ENCODE results near the gene ATAD5. TPM values are rescaled to one million over a fixed set of nuclear protein-coding genes. Genes with fewer than 3 reads are reported as not detected.

ATAD5 gene
- total RNA-seq, 1 donor from 2014 or later, result 36.2 TPM

- no peaks in the 10 kb centered on the region for H3K9me3 ChIP-seq (ENCODE audit: low read depth)
- peaks cover 48% of the 10 kb centered on the region for H3F3A ChIP-seq (ENCODE audit: low read depth)
- H2AFZ ChIP-seq (replicated peaks), result no peak overlapping the region
- H3K4me1 Mint-ChIP-seq, result peaks cover 30% of the 10 kb centered on the region
- DNase-seq (ENCODE audit: low spot score), result no peak
- no peak overlapping the region for H3K4me2 ChIP-seq
- H3K4me3 Mint-ChIP-seq, result no peak overlapping the region
- no peaks in the 10 kb centered on the region for H3K9me3 Mint-ChIP-seq
- peaks cover 3% of the 10 kb centered on the region for H4K20me1 ChIP-seq (ENCODE audit: low read depth)
- H3K36me3 Mint-ChIP-seq, result no peaks in the 10 kb centered on the region
- peaks cover 6% of the 10 kb centered on the region for H3K27me3 Mint-ChIP-seq (ENCODE audit: insufficient read depth, low read depth)
- no peak overlapping the region for H3K4me3 ChIP-seq
- H3K27ac Mint-ChIP-seq, result peak overlapping the region; percentile 85
- peaks cover 26% of the 10 kb centered on the region for H3K79me2 ChIP-seq (ENCODE audit: low read depth)
- peaks cover 26% of the 10 kb centered on the region for H3K4me1 ChIP-seq
- no peaks in the 10 kb centered on the region for H3K36me3 ChIP-seq
- no peak overlapping the region for H3K27ac ChIP-seq
- no peak overlapping the region for H3K9ac ChIP-seq
- no peaks in the 10 kb centered on the region for H3K27me3 ChIP-seq
- TF ChIP-seq EZH2phosphoT487 (IDR thresholded peaks at IDR 0.05) (no peak), EZH2 (IDR thresholded peaks at IDR 0.05) (no peak), CTCF (IDR thresholded peaks at IDR 0.05) (no peak)
Observed at GRCh38 chr17:30827082-30827481, 4.7 kb upstream of the ATAD5 start.

- Mint-ChIP-seq H3K36me3 (no peaks in the 10 kb centered on the region), H3K9me3 (no peaks in the 10 kb centered on the region), H3K27ac (peak overlapping the region; percentile 82), H3K4me3 (no peak overlapping the region), H3K27me3 (ENCODE audit: insufficient read depth, low read depth) (peaks cover 4% of the 10 kb centered on the region), H3K4me1 (peaks cover 31% of the 10 kb centered on the region)
- Histone ChIP-seq H3K27me3 (no peaks in the 10 kb centered on the region), H3K36me3 (no peaks in the 10 kb centered on the region), H3K9ac (no peak overlapping the region), H3K27ac (no peak overlapping the region), H3K4me2 (no peak overlapping the region), H3K9me3 (ENCODE audit: low read depth) (no peaks in the 10 kb centered on the region), H2AFZ (replicated peaks) (no peak overlapping the region), H4K20me1 (ENCODE audit: low read depth) (peaks cover 18% of the 10 kb centered on the region), H3K4me1 (peaks cover 20% of the 10 kb centered on the region), H3K4me3 (no peak overlapping the region), H3K79me2 (ENCODE audit: low read depth) (peaks cover 26% of the 10 kb centered on the region), H3F3A (ENCODE audit: low read depth) (peaks cover 44% of the 10 kb centered on the region)
- no peak for DNase-seq (ENCODE audit: low spot score)
- TF ChIP-seq EZH2 (IDR thresholded peaks at IDR 0.05) (no peak), EZH2phosphoT487 (IDR thresholded peaks at IDR 0.05) (no peak), CTCF (IDR thresholded peaks at IDR 0.05) (no peak)
Observed at GRCh38 chr17:30829022-30829421, 2.7 kb upstream of the ATAD5 start.

GRCh38 chr17:30831257-30831656 lies 509 bp upstream of the ATAD5 start:
- Histone ChIP-seq H3K4me1 (peaks cover 16% of the 10 kb centered on the region), H4K20me1 (ENCODE audit: low read depth) (peaks cover 21% of the 10 kb centered on the region), H3K4me2 (peak overlapping the region; percentile 99), H3K27me3 (no peaks in the 10 kb centered on the region), H3K4me3 (peak overlapping the region; percentile 81), H3F3A (ENCODE audit: low read depth) (peaks cover 25% of the 10 kb centered on the region), H3K27ac (no peak overlapping the region), H3K79me2 (ENCODE audit: low read depth) (peaks cover 45% of the 10 kb centered on the region), H2AFZ (replicated peaks) (peak overlapping the region; percentile 92), H3K9me3 (ENCODE audit: low read depth) (no peaks in the 10 kb centered on the region), H3K36me3 (peaks cover 12% of the 10 kb centered on the region), H3K9ac (no peak overlapping the region)
- H3K36me3 Mint-ChIP-seq, result peaks cover 11% of the 10 kb centered on the region
- H3K27ac Mint-ChIP-seq, result peak overlapping the region; percentile 91
- H3K9me3 Mint-ChIP-seq, result no peaks in the 10 kb centered on the region
- peaks cover 4% of the 10 kb centered on the region for H3K27me3 Mint-ChIP-seq (ENCODE audit: insufficient read depth, low read depth)
- no peak for TF ChIP-seq EZH2phosphoT487 (IDR thresholded peaks at IDR 0.05)
- no peak for TF ChIP-seq EZH2 (IDR thresholded peaks at IDR 0.05)
- no peak for TF ChIP-seq CTCF (IDR thresholded peaks at IDR 0.05)
- H3K4me3 Mint-ChIP-seq, result peak overlapping the region; percentile 98
- DNase-seq (ENCODE audit: low spot score), result peak; percentile 43
- peaks cover 27% of the 10 kb centered on the region for H3K4me1 Mint-ChIP-seq
